ENCODE measurements around the gene GNG10. TPM values are rescaled to one million over a fixed set of nuclear protein-coding genes. Genes with fewer than 3 reads are reported as not detected.
A peak's percentile ranks its signal among the peaks of the same experiment; 100 is the strongest.
"Not testable (repeated sequence)": the region's sequence is repeated elsewhere in the genome, so short reads cannot be mapped to it uniquely, and the experiment has no call there.

GNG10 gene
- total and polyA plus RNA-seq, 2 of the 4 experiments (the other 2 are of a cell fraction): 48.8 to 72.7 TPM

- no peak overlapping the region for H3K14ac ChIP-seq (replicated peaks; ENCODE audit: low read depth, low read length)
- no peak overlapping the region for H2BK5ac ChIP-seq (ENCODE audit: low read depth, low read length, poor library complexity, severe bottlenecking)
- H2BK120ac ChIP-seq (ENCODE audit: low read depth, low read length): no peak overlapping the region
- H3K36me3 ChIP-seq (ENCODE audit: control insufficient read depth, insufficient read depth, low read length): no peaks in the 10 kb centered on the region
- H3K27me3 ChIP-seq (ENCODE audit: control insufficient read depth, insufficient read depth, low read length): peaks cover 18% of the 10 kb centered on the region
- H3K23ac ChIP-seq (ENCODE audit: low read depth, low read length): no peak overlapping the region
- no peak overlapping the region for H3K4me3 ChIP-seq (ENCODE audit: insufficient read depth, low read depth, low read length)
- H3K79me1 ChIP-seq (ENCODE audit: low read depth in 1 of 2, low read length in 2 of 2): no peaks in the 10 kb centered on the region
- ATAC-seq (ENCODE audit: low read depth): peak; percentile 65
- H3K9me1 ChIP-seq (ENCODE audit: insufficient read depth, low read length): no peaks in the 10 kb centered on the region
- H2BK15ac ChIP-seq (ENCODE audit: low read depth, low read length): no peak overlapping the region
- no peak overlapping the region for H3K4ac ChIP-seq (ENCODE audit: low read depth, low read length)
- no peak overlapping the region for H3K9ac ChIP-seq (ENCODE audit: low read depth, low read length)
- WGBS, 2 experiments (ENCODE audit: extremely low coverage in 2 of 2, insufficient read length in 1 of 2): no CpG with 5 or more reads among the region's 3 CpGs
- H2AFZ ChIP-seq (replicated peaks; ENCODE audit: low read length, poor library complexity): no peak overlapping the region
- no peak overlapping the region for H3K18ac ChIP-seq (ENCODE audit: low read depth, low read length)
- no peak overlapping the region for H3K27ac ChIP-seq (ENCODE audit: insufficient read depth, low read length)
- no peak overlapping the region for H4K8ac ChIP-seq (ENCODE audit: low read depth in 2 of 2, low read length in 2 of 2)
- H4K91ac ChIP-seq (ENCODE audit: insufficient read depth, low read depth, low read length): no peak overlapping the region
- ChIA-PET CTCF (interaction anchor here (1.4 kb wide), 1 partner anchor 9 kb away, joined by 3 read pairs; no protein-coding TSS in a partner anchor), POLR2A (ENCODE audit: unreplicated experiment) (no interaction called here)
- no peaks in the 10 kb centered on the region for H4K20me1 ChIP-seq (ENCODE audit: insufficient read depth, low read length)
- H2AK5ac ChIP-seq (ENCODE audit: low read depth, low read length): no peak overlapping the region
- TF ChIP-seq POLR2A (IDR thresholded peaks at IDR 0.05; ENCODE audit: low read depth, low read length) (no peak), SMC3 (IDR thresholded peaks at IDR 0.05; ENCODE audit: low read depth, low read length) (no peak), CHD1 (IDR thresholded peaks at IDR 0.05; ENCODE audit: low read depth, low read length) (no peak), ELK1 (IDR thresholded peaks at IDR 0.05; ENCODE audit: borderline replicate concordance, low read depth, low read length) (no peak), MXI1 (IDR thresholded peaks at IDR 0.05; ENCODE audit: borderline replicate concordance, low read depth, low read length) (no peak), MAFK (IDR thresholded peaks at IDR 0.05; ENCODE audit: low read depth, low read length) (no peak), CTCF (conservative IDR thresholded peaks at IDR 0.05; ENCODE audit: low read depth, low read length) (no peak)
- H3K4me2 ChIP-seq (ENCODE audit: low read depth, low read length): no peak overlapping the region
- BruUV-seq (replicated peaks): no TSS peak
- no peak overlapping the region for H3K56ac ChIP-seq (ENCODE audit: extremely low read depth, insufficient read depth, low read length)
- in situ Hi-C loops (cut with MboI; ENCODE audit: low sequenced_read_pairs) (no loop called here), dilution Hi-C loops (cut with HindIII; ENCODE audit: low sequenced_read_pairs, unreplicated experiment) (no loop called here), intact Hi-C loops (cut with micrococcal nuclease) (no loop called here)
- H4K5ac ChIP-seq (ENCODE audit: low read depth, low read length): no peak overlapping the region
- H2BK20ac ChIP-seq (ENCODE audit: low read depth, low read length): no peak overlapping the region
- DNase-seq: no peak
- H2AK9ac ChIP-seq (replicated peaks; ENCODE audit: low read depth, low read length, poor library complexity): no peak overlapping the region
- no peaks in the 10 kb centered on the region for H3K4me1 ChIP-seq (ENCODE audit: control insufficient read depth, insufficient read depth, low read length)
- H3K9me3 ChIP-seq (ENCODE audit: control insufficient read depth, insufficient read depth, low read length): no peaks in the 10 kb centered on the region
These were observed 45.5 kb upstream of the GNG10 start for GRCh38 chr9:111615928-111616327.

- H4K5ac ChIP-seq (ENCODE audit: low read depth, low read length); H3K4me3 ChIP-seq (ENCODE audit: insufficient read depth, low read depth, low read length); H2BK15ac ChIP-seq (ENCODE audit: low read depth, low read length); H3K14ac ChIP-seq (replicated peaks; ENCODE audit: low read depth, low read length); H2AFZ ChIP-seq (replicated peaks; ENCODE audit: low read length, poor library complexity); H4K20me1 ChIP-seq (ENCODE audit: insufficient read depth, low read length); H2BK5ac ChIP-seq (ENCODE audit: low read depth, low read length, poor library complexity, severe bottlenecking); H2BK20ac ChIP-seq (ENCODE audit: low read depth, low read length); H2BK120ac ChIP-seq (ENCODE audit: low read depth, low read length); H2AK9ac ChIP-seq (replicated peaks; ENCODE audit: low read depth, low read length, poor library complexity); H3K18ac ChIP-seq (ENCODE audit: low read depth, low read length); H4K91ac ChIP-seq (ENCODE audit: insufficient read depth, low read depth, low read length); CTCF ChIA-PET; H3K9me3 ChIP-seq (ENCODE audit: control insufficient read depth, insufficient read depth, low read length); H3K9me1 ChIP-seq (ENCODE audit: insufficient read depth, low read length); H3K23ac ChIP-seq (ENCODE audit: low read depth, low read length); H3K79me1 ChIP-seq (ENCODE audit: low read depth in 1 of 2, low read length in 2 of 2); H3K9ac ChIP-seq (ENCODE audit: low read depth, low read length); BruUV-seq (replicated peaks); H3K27ac ChIP-seq (ENCODE audit: insufficient read depth, low read length); H3K4me2 ChIP-seq (ENCODE audit: low read depth, low read length); H3K36me3 ChIP-seq (ENCODE audit: control insufficient read depth, insufficient read depth, low read length); H2AK5ac ChIP-seq (ENCODE audit: low read depth, low read length); H3K56ac ChIP-seq (ENCODE audit: extremely low read depth, insufficient read depth, low read length); in situ Hi-C loops (cut with MboI; ENCODE audit: low sequenced_read_pairs); DNase-seq; POLR2A ChIA-PET (ENCODE audit: unreplicated experiment); intact Hi-C loops (cut with micrococcal nuclease); ATAC-seq (ENCODE audit: low read depth); dilution Hi-C loops (cut with HindIII; ENCODE audit: low sequenced_read_pairs, unreplicated experiment); H4K8ac ChIP-seq (ENCODE audit: low read depth in 2 of 2, low read length in 2 of 2); H3K4me1 ChIP-seq (ENCODE audit: control insufficient read depth, insufficient read depth, low read length); H3K4ac ChIP-seq (ENCODE audit: low read depth, low read length): not testable (repeated sequence)
- WGBS, 2 experiments (ENCODE audit: extremely low coverage in 2 of 2, insufficient read length in 1 of 2): 87% methylated on average over 3 of the region's 29 CpGs; no CpG with 5 or more reads in 1 of the 2 experiments
- peaks cover 11% of the 10 kb centered on the region for H3K27me3 ChIP-seq (ENCODE audit: control insufficient read depth, insufficient read depth, low read length)
These were observed 44.1 kb upstream of the GNG10 start for GRCh38 chr9:111617349-111617748.

All from IMR-90 (cell line).